Cardiac fibroblast (primary cell): ENCODE measurements around the gene CYTH3.
A peak's percentile ranks its signal among the peaks of the same experiment; 100 is the strongest.
"Not testable (repeated sequence)": the region's sequence is repeated elsewhere in the genome, so short reads cannot be mapped to it uniquely, and the experiment has no call there.

Experiments
- DNase-seq, 2 donors: peaks; one replicate each; pipeline versions ENCODE4 v3.0.0 to v3.0.0-alpha.2; 2010; ENCODE audit warnings: low read depth in 2 of 2
- H3K4me3 ChIP-seq, 2 donors: replicated peaks in 1 of 2; 1 replicate in 1 of 2; 2 replicates in 1 of 2; pipeline ENCODE4 v1.5.1; 2011; ENCODE audit warnings: low read depth in 2 of 2, low read length in 2 of 2, mild to moderate bottlenecking in 2 of 2, moderate library complexity in 1 of 2
- TF ChIP-seq, protein P1 (sequence below): IDR thresholded peaks from one replicate; pipeline ENCODE4 v1.5.1; 2011; ENCODE audit warnings: low read depth, mild to moderate bottlenecking, low read length, inconsistent platforms

CYTH3 gene

DNA sequence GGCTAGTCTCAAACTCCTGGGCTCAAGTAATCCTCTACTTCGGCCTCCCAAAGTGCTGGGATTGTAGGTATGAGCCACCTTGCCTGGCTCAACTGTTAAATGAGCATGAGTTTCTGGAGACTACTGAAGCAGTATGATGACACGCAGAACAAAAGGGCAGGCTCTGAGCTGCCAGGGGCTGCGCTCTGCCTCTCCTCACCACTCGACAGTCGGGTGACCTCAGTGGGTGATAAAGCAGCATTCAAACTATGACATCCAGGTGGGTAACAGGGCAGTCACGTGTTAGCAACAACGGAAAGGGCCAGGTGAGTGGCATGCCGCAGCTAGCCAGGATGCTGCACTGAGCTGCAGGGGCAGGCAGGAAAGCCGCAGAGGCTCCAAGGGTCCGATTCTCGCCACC lies 71.5 kb downstream of the CYTH3 start:
- TF ChIP-seq, protein P1, sequence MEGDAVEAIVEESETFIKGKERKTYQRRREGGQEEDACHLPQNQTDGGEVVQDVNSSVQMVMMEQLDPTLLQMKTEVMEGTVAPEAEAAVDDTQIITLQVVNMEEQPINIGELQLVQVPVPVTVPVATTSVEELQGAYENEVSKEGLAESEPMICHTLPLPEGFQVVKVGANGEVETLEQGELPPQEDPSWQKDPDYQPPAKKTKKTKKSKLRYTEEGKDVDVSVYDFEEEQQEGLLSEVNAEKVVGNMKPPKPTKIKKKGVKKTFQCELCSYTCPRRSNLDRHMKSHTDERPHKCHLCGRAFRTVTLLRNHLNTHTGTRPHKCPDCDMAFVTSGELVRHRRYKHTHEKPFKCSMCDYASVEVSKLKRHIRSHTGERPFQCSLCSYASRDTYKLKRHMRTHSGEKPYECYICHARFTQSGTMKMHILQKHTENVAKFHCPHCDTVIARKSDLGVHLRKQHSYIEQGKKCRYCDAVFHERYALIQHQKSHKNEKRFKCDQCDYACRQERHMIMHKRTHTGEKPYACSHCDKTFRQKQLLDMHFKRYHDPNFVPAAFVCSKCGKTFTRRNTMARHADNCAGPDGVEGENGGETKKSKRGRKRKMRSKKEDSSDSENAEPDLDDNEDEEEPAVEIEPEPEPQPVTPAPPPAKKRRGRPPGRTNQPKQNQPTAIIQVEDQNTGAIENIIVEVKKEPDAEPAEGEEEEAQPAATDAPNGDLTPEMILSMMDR = no peak
- no peak overlapping the region for H3K4me3 ChIP-seq
- no peak for DNase-seq

DNA sequence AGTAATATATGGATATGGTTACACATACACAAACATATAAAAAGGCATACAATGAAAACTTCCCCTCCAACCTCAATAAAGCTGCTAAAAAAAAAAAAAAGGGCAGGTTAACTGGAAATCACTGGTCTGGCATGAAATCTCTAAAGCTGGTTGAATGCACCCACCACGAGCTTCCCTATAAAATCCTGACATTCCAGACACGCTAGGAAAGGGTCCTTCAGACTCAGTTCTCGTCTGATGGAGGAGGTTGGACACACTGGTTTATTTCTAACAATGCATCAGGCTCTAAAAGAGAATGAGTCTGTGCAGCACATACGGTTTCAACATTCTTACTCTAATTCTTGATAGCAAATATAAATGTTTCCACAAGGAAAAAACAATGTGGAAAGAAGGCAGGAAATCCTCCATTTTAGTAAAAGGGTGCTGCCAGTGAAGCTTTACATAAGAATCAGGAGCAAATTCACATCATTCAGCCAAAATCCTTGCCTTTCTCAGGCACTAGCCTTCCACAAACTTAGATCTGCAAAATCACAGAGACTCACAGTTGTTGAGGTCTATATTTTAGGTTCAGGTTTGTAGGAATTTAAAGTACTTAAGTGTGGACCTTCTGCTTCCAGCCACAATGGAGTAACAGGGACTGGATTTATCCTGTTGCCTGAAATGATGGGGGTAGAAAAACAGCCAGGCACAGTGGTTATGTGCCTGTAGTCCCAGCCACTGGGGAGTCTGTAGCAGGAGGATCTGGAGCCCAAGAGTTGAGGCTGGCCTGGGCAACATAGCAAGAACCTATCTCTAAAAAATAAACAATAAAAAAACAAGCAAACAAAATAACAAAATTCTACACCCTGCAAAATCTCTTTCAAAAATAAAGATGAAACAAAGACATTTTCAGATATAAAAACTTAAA lies 73.5 kb downstream of the CYTH3 start:
- H3K4me3 ChIP-seq = no peak overlapping the region
- TF ChIP-seq, protein P1 = no peak
- DNase-seq = peak in 1 of 2 donors; percentile 20

DNA sequence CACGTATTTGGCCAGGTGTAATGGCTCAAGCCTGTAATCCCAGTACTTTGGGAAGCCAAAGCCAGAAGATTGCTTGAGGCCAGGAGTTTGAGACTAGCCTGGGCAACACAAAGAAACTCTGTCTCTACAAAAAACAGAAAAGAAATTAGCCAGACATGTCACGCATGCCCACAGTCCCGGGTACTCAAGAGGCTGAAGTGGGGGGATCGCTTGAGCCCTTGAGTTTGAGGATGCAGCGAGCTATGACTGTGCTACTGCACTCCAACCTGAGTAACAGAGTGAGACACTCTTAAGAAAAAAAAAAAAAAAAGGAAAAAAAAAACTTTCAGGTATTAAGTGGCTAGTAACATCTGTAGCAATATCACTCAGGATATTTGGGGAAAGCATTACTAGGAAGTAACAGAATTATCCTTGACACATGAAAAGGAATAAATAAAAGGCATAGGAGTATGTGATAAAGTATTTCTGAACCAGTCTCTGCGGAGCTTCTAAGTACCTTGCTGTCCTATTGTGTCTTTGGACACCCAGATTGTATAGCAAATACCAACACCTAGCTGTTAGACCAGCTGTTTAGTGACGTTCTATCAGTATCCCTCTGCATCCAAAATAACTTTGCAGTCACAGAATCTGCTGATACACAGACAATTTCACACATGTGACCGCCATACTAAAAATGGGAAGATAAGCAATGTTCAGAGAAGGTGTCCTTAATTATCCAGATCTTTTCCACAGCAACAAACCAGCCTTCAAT lies 74.4 kb downstream of the CYTH3 start:
- no peak for DNase-seq
- TF ChIP-seq, protein P1 = no peak
- no peak overlapping the region for H3K4me3 ChIP-seq

DNA sequence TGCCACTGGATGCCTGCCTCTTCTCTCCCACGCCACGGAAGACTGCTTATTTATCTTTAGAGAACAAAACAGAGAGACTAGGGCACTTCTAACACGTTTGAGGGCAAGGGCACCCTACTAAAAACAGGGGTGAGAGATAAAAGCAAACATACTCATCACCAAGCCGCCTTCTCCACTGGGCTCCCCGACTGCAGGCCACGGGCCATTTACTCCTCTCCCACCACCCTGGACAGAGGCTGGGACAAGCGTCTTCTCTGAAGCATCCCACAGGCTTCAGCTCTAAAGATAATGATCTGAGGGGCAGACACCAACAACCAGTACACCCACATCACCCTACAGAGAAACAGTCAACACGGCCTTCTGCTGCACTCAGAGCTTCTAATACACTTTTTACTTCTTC lies 78.7 kb downstream of the CYTH3 start:
- no peak overlapping the region for H3K4me3 ChIP-seq
- TF ChIP-seq, protein P1 = no peak
- no peak for DNase-seq

DNA sequence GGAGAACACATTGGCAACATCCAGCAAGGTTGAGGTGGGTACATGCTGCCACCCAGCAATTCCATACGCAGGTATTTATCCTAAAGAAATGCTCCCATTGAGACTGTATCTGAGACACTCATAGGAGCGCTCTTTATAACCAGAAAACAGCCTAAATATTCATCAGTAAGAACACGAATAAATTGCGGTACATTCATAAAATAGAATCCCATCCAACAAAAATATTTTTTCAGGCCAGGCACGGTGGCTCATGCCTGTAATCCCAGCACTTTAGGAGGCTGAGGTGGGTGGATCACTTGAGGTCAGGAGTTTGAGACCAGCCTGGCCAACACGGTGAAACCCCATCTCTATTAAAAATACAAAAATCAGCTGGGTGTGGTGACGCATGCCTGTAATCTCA lies 81.9 kb downstream of the CYTH3 start:
- DNase-seq = peak in 1 of 2 donors; percentile 56

DNA sequence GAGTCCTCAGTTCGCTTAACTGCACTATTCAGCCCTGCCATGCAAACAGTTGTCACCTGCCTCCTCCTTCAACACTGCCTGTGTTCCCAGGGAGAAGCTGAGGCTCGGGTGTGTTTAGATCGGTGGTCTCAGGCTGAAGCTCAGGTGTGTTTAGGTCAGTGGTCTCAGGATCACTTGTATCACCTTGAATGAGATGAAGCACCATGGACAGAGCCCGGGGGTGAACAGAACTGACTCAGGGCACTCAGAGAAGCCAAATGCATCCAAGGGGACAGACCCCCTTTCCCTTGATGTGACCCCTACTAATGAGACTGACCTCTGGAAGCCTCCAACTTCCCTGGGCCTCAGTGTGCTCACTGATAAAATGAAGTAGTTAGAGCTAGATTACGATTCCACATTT lies 84.0 kb downstream of the CYTH3 start:
- H3K4me3 ChIP-seq = no peak overlapping the region
- TF ChIP-seq, protein P1 = no peak
- DNase-seq = no peak

More for the DNA sequence above, 81.9 kb downstream of the CYTH3 start:
- H3K4me3 ChIP-seq = not testable (repeated sequence)

DNA sequence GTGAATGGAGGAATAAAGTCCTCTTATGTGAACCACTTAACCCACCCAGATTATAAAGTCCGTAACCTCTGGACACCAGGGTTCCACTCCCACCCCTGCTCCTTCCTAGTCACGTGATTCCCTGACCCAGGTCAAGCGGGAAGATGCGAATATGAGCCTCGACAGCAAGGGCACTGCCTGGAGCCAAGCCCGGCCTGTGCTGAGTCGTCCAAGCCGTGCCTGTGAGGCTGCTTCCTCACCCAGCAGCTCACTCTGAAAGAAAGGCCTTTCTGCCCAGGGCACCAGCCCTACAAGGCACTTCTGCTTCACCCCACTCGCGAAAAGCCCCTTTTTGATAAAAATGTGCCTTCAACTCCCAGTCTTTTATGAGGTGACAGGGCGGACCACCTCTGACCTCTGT lies 85.8 kb downstream of the CYTH3 start:
- no peak for DNase-seq
- no peak overlapping the region for H3K4me3 ChIP-seq
- TF ChIP-seq, protein P1 = no peak
